SH-SY5Y (cell line): ENCODE measurements around the gene PDE4A.

Experiments
- GATA2 ChIP-seq: IDR thresholded peaks from 2 replicates; pipeline ENCODE4 v1.6.1; 2011; ENCODE audit warnings: mild to moderate bottlenecking, low read depth, low read length
- GATA3 ChIP-seq: IDR thresholded peaks from 2 replicates; pipeline ENCODE4 v1.6.1; 2011; ENCODE audit warnings: low read depth, mild to moderate bottlenecking, low read length, moderate library complexity

The PDE4A gene

DNA sequence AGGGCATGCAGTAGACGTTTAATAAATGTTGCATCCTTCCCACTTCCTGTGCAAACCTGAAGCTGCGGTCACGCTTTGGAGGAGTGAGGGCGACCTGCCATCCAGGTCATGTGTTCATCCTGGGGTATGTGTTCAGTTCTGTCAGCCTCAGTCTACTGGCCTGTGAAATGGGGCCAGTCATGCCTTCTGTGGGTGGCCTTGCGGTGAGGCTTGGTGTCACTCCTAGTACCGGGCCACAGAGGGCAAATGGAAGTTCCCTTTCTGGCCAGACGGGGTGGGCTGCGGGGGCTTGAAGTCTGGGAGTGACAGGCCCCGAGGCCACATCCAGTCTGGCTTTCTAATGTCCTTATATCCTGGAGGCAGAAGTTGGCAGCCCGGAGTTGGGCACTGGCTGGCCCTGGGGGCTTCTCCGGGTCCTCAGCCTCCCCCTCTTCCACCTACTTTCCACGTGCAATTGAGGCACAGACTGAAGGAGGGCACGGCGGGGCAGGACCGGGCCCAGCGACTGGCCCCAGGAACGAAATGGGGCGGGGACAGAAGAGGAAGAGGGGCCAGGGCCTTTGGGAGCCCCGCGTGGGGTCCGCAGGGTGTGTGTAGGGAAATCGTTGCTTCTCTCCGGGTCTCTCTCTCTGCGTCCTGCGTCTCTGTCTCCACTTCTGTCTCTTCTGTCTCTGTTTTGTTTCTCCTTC, 11.1 kb downstream of the PDE4A start:
- TF ChIP-seq GATA3 (no peak), GATA2 (no peak)

DNA sequence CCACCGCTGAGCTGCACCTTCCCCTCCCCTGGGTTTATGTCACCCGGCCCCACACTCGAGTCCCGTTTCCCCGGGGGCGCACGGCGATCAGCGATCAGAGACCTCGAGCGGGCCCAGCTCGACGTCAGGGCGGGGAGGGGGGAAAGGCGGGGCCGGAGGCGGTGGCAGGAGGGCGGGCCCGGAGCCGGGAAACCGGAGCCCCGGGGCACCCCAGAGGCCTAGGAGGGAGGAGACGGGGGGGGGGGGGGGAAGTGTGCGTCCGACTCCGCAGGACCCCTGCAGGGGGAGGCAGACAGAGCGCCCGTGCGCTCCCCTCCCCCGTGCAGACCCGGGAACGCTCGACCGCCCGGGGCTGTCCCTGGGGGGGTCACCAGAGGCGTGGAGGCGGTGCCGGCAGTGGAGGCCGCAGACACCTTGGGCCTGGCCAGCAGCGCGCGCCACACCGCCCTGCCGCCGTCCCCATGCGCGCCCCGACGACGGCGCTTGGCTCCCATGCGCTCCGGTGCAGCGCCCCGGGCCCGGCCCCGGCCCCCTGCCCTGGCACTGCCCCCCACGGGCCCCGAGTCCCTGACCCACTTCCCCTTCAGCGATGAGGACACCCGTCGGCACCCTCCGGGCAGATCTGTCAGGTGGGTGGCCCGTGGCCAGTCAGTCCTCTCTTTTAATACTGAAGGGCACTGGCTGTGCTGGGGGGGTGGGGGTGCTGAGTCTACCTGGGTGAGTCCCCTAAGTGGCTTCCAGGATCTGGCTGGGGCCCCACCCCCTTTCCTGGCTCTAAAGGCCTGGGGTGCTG, 11.8 kb downstream of the PDE4A start:
- TF ChIP-seq GATA2 (no peak), GATA3 (no peak)

DNA sequence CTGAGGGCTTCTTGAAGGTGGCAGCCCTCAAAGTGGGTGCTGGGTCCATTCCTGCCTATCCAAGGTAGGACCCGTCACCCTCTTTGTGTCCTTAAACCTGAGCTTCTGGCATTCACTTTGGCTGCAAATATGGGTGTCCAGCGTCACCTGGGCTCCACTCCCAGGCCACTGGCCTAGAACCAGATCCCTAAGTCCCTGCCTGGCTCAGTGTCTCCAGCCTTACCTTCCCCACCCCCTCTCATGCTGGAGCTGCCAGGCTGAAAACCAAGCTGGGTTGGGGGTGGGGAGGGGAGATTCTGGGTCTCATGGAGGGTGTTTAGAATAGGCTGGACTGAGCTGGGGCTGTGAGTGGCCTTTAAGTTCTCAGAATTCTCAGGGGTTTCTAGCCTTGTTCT, 12.4 kb downstream of the PDE4A start:
- no peak for TF ChIP-seq GATA3
- no peak for TF ChIP-seq GATA2

DNA sequence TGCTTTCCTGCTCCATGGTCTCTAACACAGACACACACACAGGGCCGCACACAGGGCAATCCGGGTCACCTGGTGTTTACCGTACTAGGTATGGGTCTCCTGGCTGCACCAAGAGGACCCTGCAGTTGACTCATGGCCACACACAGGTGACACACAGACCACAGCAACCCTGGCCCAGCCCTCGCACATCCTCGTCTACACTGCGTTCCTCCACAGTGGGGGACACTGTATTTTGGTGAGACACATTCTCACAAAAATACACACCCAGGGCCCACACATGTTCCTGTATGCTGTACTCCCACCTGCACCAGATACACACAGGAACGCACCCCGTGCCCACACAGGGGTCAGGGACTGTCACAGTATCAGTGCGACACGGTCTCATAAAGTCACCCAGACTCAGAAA, 12.8 kb downstream of the PDE4A start:
- TF ChIP-seq GATA3 (no peak), GATA2 (no peak)

DNA sequence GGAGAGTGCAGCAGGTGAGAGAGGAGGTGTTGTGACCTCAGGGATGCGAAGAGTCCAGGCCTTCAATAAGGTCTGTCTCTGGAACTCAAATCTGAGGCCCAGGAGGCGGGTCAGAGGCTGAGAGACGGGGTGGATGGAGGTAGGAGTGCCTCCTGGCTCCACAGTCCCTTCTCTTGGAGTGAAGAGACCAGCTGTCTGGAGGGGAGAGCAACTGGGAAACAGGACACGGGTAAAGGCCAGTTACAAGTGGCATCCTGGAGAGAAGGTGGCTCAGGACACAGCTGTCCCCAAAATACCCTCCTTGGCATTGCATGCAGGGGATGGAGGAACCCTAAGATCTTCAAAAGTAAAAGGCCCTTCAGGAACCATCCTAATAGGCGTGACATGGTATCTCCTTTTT, 19.2 kb downstream of the PDE4A start:
- TF ChIP-seq GATA3 = no peak
- no peak for TF ChIP-seq GATA2

DNA sequence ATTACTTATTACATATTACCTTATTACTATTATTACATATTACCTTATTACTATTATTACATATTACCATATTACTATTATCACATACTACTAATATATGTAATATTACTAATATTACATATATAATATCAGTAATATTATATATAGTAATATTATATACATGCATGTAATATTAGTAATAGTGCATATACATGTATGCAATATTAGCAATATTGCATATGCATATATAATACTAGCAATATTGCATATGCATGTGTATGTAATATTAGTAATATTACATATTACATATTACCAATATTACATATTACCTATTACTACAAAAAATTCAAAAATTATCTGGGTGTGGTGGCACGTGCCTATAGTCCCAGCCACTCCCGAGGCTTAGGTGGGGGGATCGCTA, 22.4 kb downstream of the PDE4A start:
- TF ChIP-seq GATA3 = no peak
- TF ChIP-seq GATA2 = no peak

DNA sequence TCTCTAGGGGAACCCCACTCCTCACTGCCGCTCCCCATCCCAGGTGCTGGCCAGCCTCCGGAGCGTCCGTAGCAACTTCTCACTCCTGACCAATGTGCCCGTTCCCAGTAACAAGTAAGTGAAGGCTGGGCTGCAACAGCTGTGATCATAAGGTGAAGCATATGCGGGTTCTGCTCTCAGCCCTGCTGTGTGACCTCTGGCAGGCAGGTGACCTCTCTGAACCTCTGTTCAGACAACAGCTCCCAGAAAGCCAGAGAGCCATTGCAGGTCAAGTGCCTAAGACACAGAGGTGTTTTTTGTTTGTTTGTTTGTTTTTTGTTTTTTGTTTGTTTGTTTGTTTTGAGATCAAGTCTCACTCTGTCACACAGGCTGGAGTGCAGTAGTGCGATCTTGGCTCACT, 28.7 kb downstream of the PDE4A start:
- no peak for TF ChIP-seq GATA3
- TF ChIP-seq GATA2 = no peak

DNA sequence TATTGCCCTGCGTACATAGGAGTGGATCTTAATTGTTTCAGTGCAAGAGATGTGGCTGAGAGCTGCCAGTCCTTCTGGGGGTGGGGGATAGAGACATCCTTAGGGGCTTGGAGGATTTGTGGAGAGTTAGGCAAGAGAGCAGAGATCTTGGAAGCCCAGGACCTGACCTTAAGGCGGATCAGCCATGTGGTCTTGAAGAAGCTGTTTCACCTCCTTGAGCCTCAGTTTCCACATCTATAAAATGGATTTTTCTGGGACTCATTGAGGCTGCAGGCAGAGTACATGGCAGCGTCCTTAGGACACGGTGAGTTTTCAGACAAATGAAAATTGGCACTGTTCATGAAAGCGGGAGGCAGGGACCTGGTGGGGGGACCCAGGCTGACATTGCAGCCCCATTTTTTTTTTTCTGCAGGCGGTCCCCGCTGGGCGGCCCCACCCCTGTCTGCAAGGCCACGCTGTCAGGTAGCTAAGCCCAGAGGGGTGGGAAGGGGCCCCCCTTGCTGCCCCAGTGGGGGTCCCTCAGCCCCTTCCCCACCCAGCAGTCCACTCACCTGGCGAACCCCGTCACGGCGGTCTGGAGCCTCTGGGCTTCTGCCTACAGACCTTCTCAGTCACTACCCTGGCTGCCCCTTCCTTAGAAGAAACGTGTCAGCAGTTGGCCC, 30.0 kb downstream of the PDE4A start:
- TF ChIP-seq GATA2 (no peak), GATA3 (no peak)

DNA sequence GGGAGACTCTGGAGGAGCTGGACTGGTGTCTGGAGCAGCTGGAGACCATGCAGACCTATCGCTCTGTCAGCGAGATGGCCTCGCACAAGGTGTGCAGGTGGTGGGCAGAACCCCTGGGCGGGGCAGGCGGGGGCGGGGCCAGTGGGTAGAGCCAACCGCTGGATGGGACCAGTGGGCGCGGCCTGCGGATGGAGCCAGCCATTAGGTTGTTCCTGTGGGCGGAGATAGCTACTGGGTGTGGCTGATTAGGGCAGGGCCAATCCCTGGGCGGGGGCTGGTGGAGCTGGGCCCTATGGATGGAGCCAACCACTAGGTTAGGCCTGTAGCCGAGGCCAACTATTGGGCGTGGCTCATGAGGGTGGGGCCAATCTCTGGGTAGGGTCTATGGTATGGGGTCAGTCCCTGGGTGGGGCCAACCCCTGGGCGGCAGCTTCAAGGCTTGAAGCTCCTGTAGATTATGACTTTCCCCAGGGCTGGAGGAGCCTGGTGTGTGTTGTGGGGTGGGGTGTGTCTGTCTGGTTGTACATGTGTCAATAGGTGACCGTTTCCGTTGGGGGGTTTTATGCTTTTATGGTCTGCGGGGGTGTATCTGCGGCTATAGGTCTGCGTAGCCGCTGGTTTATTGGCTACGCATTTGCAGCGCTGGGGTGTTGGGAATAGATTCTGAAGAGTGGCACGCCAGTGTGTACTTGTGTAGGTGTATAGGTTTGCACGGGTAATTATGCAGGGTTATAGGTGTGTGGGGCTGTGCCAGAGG, 30.7 kb downstream of the PDE4A start:
- TF ChIP-seq GATA3 (no peak), GATA2 (no peak)

DNA sequence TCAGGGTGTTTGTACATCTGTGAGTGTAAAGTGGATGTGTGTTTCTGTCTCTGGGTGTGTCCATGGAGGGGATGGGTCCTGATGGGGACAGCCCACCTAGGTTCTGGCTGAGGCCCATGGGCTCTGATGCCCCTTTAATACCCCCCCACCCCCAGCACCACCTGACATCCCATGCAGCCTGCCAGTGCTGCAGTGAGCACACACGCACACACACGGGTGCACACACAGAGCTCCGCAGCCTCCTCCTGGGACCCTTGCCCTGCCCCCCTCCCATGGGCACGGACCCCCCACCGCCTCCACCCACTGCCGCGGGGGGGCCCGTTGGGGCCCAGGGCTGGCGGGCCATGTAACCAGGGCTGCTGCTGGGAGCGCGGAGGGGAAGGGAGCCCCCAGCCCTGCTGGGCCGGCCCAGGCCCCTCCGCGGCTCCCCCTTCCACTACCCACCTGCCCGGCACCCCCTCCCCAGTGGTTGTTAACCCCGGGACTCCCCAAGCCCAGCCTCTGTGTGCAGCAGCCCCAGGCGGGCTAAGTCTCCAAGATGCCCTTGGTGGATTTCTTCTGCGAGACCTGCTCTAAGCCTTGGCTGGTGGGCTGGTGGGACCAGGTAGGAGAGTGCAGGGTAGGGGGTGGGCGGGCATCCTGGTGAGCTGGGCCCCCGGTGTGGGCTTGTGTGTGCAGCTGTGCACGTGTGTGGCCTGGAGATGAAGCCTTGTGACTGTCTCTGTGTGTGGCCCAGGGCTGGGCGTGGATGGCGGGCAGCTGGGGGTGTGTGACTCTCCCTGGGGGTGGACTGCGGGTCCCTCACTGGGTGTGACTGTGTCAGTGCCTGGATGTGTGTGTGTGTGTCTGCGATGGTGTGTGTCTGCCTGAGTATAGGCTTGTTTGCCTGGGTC, 32.6 kb downstream of the PDE4A start:
- no peak for TF ChIP-seq GATA3
- TF ChIP-seq GATA2 = no peak

DNA sequence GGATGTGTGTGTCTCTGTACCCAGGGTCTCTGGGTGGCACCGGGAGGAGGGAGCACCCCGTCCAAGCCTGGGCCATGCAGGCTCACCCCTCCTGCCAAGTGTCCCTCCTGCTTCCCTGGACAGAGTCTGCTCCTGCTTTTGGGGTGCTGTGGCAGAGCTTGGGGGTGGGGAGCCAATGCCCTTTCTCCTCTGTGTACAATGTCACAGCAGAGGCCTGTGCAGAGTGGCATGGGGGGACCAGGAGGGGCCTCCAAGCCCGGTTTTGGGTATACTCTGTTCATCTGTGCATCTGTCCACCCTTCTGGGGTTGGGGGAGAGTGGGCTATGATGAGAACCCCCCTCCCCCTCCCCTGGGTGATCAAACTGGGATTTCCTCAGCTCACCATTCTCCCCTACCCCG, 33.5 kb downstream of the PDE4A start:
- TF ChIP-seq GATA2 (no peak), GATA3 (no peak)

DNA sequence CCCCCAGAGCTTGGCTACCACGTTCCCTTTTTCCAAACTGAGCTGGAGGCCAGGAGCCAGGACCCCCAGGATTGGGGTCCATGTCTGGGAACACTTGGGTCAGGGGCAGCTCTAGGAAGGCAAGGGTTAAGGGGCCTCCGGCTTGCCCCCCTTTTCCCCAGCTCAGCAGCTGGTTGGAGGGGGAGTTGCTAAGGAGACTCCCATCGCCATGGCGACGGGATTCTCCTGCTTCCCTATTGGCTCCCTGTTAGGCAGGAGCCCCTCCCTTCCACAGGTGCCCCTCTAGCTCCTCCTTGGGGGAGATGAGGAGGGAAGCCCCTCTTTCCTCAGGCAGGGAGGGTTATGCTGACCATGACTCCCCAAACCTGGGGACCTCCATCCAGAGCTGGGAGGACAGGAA, 33.9 kb downstream of the PDE4A start:
- TF ChIP-seq GATA2 (no peak), GATA3 (no peak)

DNA sequence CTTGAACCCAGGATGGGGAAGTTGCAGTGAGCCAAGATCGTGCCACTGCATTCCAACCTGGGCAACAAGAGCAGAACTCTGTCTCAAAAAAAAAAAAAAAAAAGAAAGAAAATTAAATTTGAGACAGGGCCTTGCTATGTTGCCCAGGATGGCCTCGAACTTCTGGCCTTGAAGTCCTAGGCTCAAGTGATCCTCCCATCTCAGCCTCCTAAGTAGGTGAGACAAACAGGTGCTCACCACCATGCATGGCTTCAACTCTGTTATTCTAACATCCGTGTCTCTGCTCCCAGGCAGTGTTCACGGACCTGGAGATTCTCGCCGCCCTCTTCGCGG, 40.3 kb downstream of the PDE4A start:
- TF ChIP-seq GATA2 = no peak
- no peak for TF ChIP-seq GATA3
